Fibroblast of lung (primary cell): Measurements from ENCODE around the gene RPL19. TPM values are rescaled to one million over a fixed set of nuclear protein-coding genes. Genes with fewer than 3 reads are reported as not detected.

Experiments used
- DNase-seq, 2 donors: peaks; one replicate each; pipeline versions ENCODE4 v3.0.0 to v3.0.0-alpha.2; 2010; ENCODE audit warnings: low read depth in 2 of 2
- H2AFZ ChIP-seq: 2 replicates; pipeline ENCODE4 v1.5.1; 2012; ENCODE audit warnings: low read length, control low read depth, inconsistent platforms
- H3K27ac ChIP-seq: 2 replicates; pipeline ENCODE4 v1.5.1; 2011; ENCODE audit warnings: low read length, control low read depth; ENCODE audit not compliant: insufficient read depth
- H3K27me3 ChIP-seq: 2 replicates; pipeline ENCODE4 v1.5.1; 2011; ENCODE audit warnings: mild to moderate bottlenecking, low read length; ENCODE audit not compliant: control insufficient read depth, insufficient read depth
- H3K36me3 ChIP-seq: 2 replicates; pipeline ENCODE4 v1.5.1; 2011; ENCODE audit warnings: low read length; ENCODE audit not compliant: control insufficient read depth, insufficient read depth
- H3K4me1 ChIP-seq: 2 replicates; pipeline ENCODE4 v1.5.1; 2011; ENCODE audit warnings: low read length; ENCODE audit not compliant: control insufficient read depth, insufficient read depth; ENCODE audit errors: extremely low read depth
- H3K4me2 ChIP-seq: 2 replicates; pipeline ENCODE4 v1.5.1; 2011; ENCODE audit warnings: low read length, control low read depth; ENCODE audit not compliant: insufficient read depth; ENCODE audit errors: extremely low read depth
- H3K4me3 ChIP-seq, 4 experiments: fragments of 200-600 bp in 1 of 4; sonication (generic) in 1 of 4; replicated peaks in 1 of 4; 2 replicates each; pipeline ENCODE4 v1.5.1; 2011 to 2016; ENCODE audit warnings: low read length in 4 of 4, low read depth in 3 of 4, mild to moderate bottlenecking in 3 of 4, control low read depth in 2 of 4, inconsistent platforms in 1 of 4, mixed read lengths in 1 of 4; ENCODE audit not compliant: insufficient read depth in 1 of 4; ENCODE audit errors: control extremely low read depth in 1 of 4
- H3K79me2 ChIP-seq: 2 replicates; pipeline ENCODE4 v1.5.1; 2012; ENCODE audit warnings: mild to moderate bottlenecking, low read length, inconsistent platforms; ENCODE audit not compliant: control insufficient read depth, insufficient read depth
- H3K9ac ChIP-seq: 2 replicates; pipeline ENCODE4 v1.5.1; 2011; ENCODE audit warnings: mild to moderate bottlenecking, low read length, control low read depth; ENCODE audit not compliant: insufficient read depth
- H3K9me3 ChIP-seq: 2 replicates; pipeline ENCODE4 v1.5.1; 2012; ENCODE audit warnings: low read depth, low read length; ENCODE audit not compliant: control insufficient read depth, insufficient read depth
- H4K20me1 ChIP-seq: 2 replicates; pipeline ENCODE4 v1.5.1; 2011; ENCODE audit warnings: low read length; ENCODE audit not compliant: control insufficient read depth, insufficient read depth; ENCODE audit errors: extremely low read depth
- EZH2 ChIP-seq: IDR thresholded peaks from 2 replicates; pipeline ENCODE4 v1.5.1; 2012; ENCODE audit warnings: low read length, control low read depth, mild to moderate bottlenecking; ENCODE audit errors: missing control alignments
- polyA plus RNA-seq, 2 donors: library from polyadenylated mRNA; depleted of rRNA in 1 of 2; stranded (reverse) in 1 of 2; unstranded in 1 of 2; fragments of >200 nt; gene quantifications; 2 replicates each; pipeline ENCODE4 v1.2.1, GENCODE V29; 2011 to 2012; ENCODE audit warnings: missing spikeins in 1 of 2
- total RNA-seq: library from RNA; depleted of rRNA; stranded (reverse); fragments of >200 nt; gene quantifications from 2 replicates; pipeline ENCODE4 v1.2.1, GENCODE V29; 2014
- TF ChIP-seq, protein P1 (sequence below), 2 donors: IDR thresholded peaks in 1 of 2; conservative IDR thresholded peaks in 1 of 2; 1 replicate in 1 of 2; 2 replicates in 1 of 2; pipeline ENCODE4 v1.5.1; 2011 to 2012; ENCODE audit warnings: low read length in 2 of 2, control low read depth in 1 of 2, inconsistent platforms in 1 of 2, low read depth in 1 of 2, mild to moderate bottlenecking in 1 of 2

The RPL19 gene
- total and polyA plus RNA-seq, 2 donors (not counting 1 experiment from before 2014, with no cell fraction given) = 1,378 to 1,814 TPM

- peak overlapping the region; percentile 79 for H3K4me2 ChIP-seq
Observed at GRCh38 chr17:39195568-39196160, 4.4 kb upstream of the RPL19 start.

GRCh38 chr17:39196241-39196807 lies 3.8 kb upstream of the RPL19 start:
- Histone ChIP-seq H4K20me1 (no peaks in the 10 kb centered on the region), H3K4me3 (peak overlapping the region; percentile 61 to 84 (median 68)), H3K36me3 (peaks cover 15% of the 10 kb centered on the region), H3K27me3 (no peaks in the 10 kb centered on the region), H3K9ac (no peak overlapping the region), H3K9me3 (no peaks in the 10 kb centered on the region), H3K4me1 (peaks cover 14% of the 10 kb centered on the region), H3K27ac (no peak overlapping the region), H3K79me2 (peaks cover 26% of the 10 kb centered on the region), H2AFZ (no peak overlapping the region), H3K4me2 (peak overlapping the region; percentile 79)
- no peak for DNase-seq
- TF ChIP-seq, protein P1, sequence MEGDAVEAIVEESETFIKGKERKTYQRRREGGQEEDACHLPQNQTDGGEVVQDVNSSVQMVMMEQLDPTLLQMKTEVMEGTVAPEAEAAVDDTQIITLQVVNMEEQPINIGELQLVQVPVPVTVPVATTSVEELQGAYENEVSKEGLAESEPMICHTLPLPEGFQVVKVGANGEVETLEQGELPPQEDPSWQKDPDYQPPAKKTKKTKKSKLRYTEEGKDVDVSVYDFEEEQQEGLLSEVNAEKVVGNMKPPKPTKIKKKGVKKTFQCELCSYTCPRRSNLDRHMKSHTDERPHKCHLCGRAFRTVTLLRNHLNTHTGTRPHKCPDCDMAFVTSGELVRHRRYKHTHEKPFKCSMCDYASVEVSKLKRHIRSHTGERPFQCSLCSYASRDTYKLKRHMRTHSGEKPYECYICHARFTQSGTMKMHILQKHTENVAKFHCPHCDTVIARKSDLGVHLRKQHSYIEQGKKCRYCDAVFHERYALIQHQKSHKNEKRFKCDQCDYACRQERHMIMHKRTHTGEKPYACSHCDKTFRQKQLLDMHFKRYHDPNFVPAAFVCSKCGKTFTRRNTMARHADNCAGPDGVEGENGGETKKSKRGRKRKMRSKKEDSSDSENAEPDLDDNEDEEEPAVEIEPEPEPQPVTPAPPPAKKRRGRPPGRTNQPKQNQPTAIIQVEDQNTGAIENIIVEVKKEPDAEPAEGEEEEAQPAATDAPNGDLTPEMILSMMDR (conservative IDR thresholded peaks at IDR 0.05 in 1 of 2, IDR thresholded peaks at IDR 0.05 in 1 of 2; ENCODE audit: low read depth in 1 of 2, low read length in 2 of 2) = no peak
- TF ChIP-seq EZH2 = no peak

More at GRCh38 chr17:39195568-39196160, 4.4 kb upstream of the RPL19 start:
- Histone ChIP-seq H3K9me3 (no peaks in the 10 kb centered on the region), H3K79me2 (peaks cover 19% of the 10 kb centered on the region), H3K27me3 (no peaks in the 10 kb centered on the region), H3K9ac (no peak overlapping the region), H3K4me3 (peak overlapping the region in 2 of 4 experiments; percentile 61 to 84), H3K36me3 (peaks cover 15% of the 10 kb centered on the region), H3K4me1 (peaks cover 10% of the 10 kb centered on the region), H2AFZ (no peak overlapping the region), H3K27ac (no peak overlapping the region), H4K20me1 (no peaks in the 10 kb centered on the region)
- TF ChIP-seq EZH2 = no peak
- TF ChIP-seq, protein P1 (conservative IDR thresholded peaks at IDR 0.05 in 1 of 2, IDR thresholded peaks at IDR 0.05 in 1 of 2; ENCODE audit: low read depth in 1 of 2, low read length in 2 of 2) = no peak
- peak in 1 of 2 donors; percentile 59 for DNase-seq

DNA sequence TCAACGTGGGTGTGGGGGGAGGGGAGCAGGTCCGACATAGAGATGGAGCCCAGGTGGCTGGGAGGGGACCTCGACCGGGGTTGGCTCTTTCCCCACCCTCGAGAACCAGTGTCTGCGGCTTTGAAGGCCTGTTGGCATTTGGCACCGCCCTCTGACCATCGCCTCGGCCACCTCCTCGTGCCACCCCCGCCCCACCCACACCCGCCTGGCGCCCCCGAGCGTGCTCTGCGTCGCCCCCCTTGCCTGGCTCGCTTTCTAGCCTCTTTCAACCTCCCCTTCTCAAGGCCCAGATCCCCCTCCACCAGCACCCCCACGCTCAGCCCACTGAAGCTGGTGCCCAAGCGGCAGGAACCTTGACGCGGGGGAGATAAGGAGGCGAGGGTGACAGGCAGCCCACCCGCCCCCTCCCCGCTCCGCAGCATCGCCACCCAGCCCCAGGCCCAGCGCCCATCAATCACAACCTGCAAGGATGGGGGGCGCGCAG lies 3.2 kb upstream of the RPL19 start:
- DNase-seq = no peak
- Histone ChIP-seq H3K9ac (peak overlapping the region; percentile 62), H2AFZ (no peak overlapping the region), H3K27ac (peak overlapping the region; percentile 41), H3K4me1 (peaks cover 15% of the 10 kb centered on the region), H3K36me3 (peaks cover 16% of the 10 kb centered on the region), H3K4me3 (peak overlapping the region; percentile 61 to 84 (median 68)), H3K4me2 (peak overlapping the region; percentile 69), H3K9me3 (no peaks in the 10 kb centered on the region), H4K20me1 (no peaks in the 10 kb centered on the region), H3K79me2 (peaks cover 31% of the 10 kb centered on the region), H3K27me3 (no peaks in the 10 kb centered on the region)
- TF ChIP-seq, protein P1 (conservative IDR thresholded peaks at IDR 0.05 in 1 of 2, IDR thresholded peaks at IDR 0.05 in 1 of 2; ENCODE audit: low read depth in 1 of 2, low read length in 2 of 2) = no peak
- no peak for TF ChIP-seq EZH2
